SK-N-SH (cell line): ENCODE data around the gene SORL1. TPM values are rescaled to one million over a fixed set of nuclear protein-coding genes. Genes with fewer than 3 reads are reported as not detected.

Source experiments
- CTCF ChIA-PET: fragments of 300-600, 350-600 bp; formaldehyde crosslinking; extraction: SDS; loops from one replicate; lab custom pipeline; 2021; lab: Yijun Ruan, JAX
- POLR2A ChIA-PET: fragments of 350-600 bp; sonication (Branson Sonifier 250); formaldehyde crosslinking; extraction: SDS; loops from one replicate; lab custom pipeline; 2020; ENCODE audit warnings: antibody characterized with exemption, inconsistent platforms; lab: Yijun Ruan, JAX
- DNase-seq: peaks from one replicate; pipeline ENCODE4 v3.0.0; 2012
- H2AFZ ChIP-seq: fragments of 200-600 bp; sonication (generic); 2 replicates; pipeline ENCODE4 v1.8.1; 2016; ENCODE audit warnings: antibody characterized with exemption, mild to moderate bottlenecking, low read depth
- H3F3A ChIP-seq: fragments of 200-600 bp; sonication (generic); replicated peaks from 2 replicates; pipeline ENCODE3; 2016; ENCODE audit warnings: antibody characterized with exemption, mild to moderate bottlenecking; ENCODE audit not compliant: insufficient read depth
- H3K27ac ChIP-seq, 2 experiments: fragments of 200-500 bp in 1 of 2; fragments of 200-600 bp in 1 of 2; sonication (Bioruptor generic) in 1 of 2; sonication (generic), shearing (Covaris generic) in 1 of 2; 2 replicates each; pipeline versions ENCODE4 v1.5.1 to v1.6.1; 2014 to 2016; ENCODE audit warnings: low read depth in 2 of 2, inconsistent platforms in 1 of 2, low read length in 1 of 2, mild to moderate bottlenecking in 1 of 2, mixed read lengths in 1 of 2
- H3K27me3 ChIP-seq: fragments of 200-600 bp; sonication (generic), shearing (Covaris generic); 2 replicates; pipeline ENCODE4 v1.6.1; 2016; ENCODE audit warnings: mixed run types; ENCODE audit not compliant: insufficient read depth
- H3K36me3 ChIP-seq, 2 experiments: fragments of 200-500 bp in 1 of 2; fragments of 200-600 bp in 1 of 2; sonication (Bioruptor generic) in 1 of 2; sonication (generic) in 1 of 2; replicated peaks in 1 of 2; 2 replicates each; pipeline versions ENCODE3 to v1.5.1; 2014 to 2016; ENCODE audit warnings: low read length in 1 of 2, mild to moderate bottlenecking in 1 of 2; ENCODE audit not compliant: insufficient read depth in 2 of 2, control insufficient read depth in 1 of 2
- H3K4me1 ChIP-seq, 2 experiments: fragments of 200-500 bp in 1 of 2; fragments of 200-600 bp in 1 of 2; sonication (Bioruptor generic) in 1 of 2; sonication (generic), shearing (Covaris generic) in 1 of 2; 2 replicates each; pipeline versions ENCODE4 v1.5.1 to v1.6.1; 2014 to 2016; ENCODE audit warnings: low read depth in 1 of 2, low read length in 1 of 2, mixed run types in 1 of 2; ENCODE audit not compliant: insufficient read depth in 2 of 2, control insufficient read depth in 1 of 2
- H3K4me2 ChIP-seq: fragments of 200-600 bp; sonication (generic), shearing (Covaris generic); 2 replicates; pipeline ENCODE4 v1.6.1; 2017; ENCODE audit warnings: mixed run types
- H3K4me3 ChIP-seq, 2 experiments: fragments of 200-500 bp in 1 of 2; fragments of 200-600 bp in 1 of 2; sonication (Bioruptor generic) in 1 of 2; sonication (generic), shearing (Covaris generic) in 1 of 2; 2 replicates each; pipeline versions ENCODE4 v1.5.1 to v1.8.1; 2014 to 2016; ENCODE audit warnings: low read depth in 2 of 2, inconsistent platforms in 1 of 2, low read length in 1 of 2, mild to moderate bottlenecking in 1 of 2, mixed read lengths in 1 of 2, moderate library complexity in 1 of 2
- H3K79me2 ChIP-seq: fragments of 200-600 bp; sonication (generic); 2 replicates; pipeline ENCODE4 v1.8.1; 2017; ENCODE audit warnings: mild to moderate bottlenecking; ENCODE audit not compliant: insufficient read depth
- H3K9ac ChIP-seq: fragments of 200-600 bp; sonication (generic); 2 replicates; pipeline ENCODE4 v1.6.1; 2017; ENCODE audit warnings: mixed run types
- H3K9me2 ChIP-seq: fragments of 200-600 bp; sonication (generic); 2 replicates; pipeline ENCODE4 v1.6.1; 2017; ENCODE audit warnings: mixed run types
- H3K9me3 ChIP-seq: fragments of 200-600 bp; sonication (generic); 2 replicates; pipeline ENCODE4 v1.6.1; 2017; ENCODE audit warnings: mixed run types, mild to moderate bottlenecking, moderate library complexity
- H4K20me1 ChIP-seq: fragments of 200-600 bp; sonication (generic); 2 replicates; pipeline ENCODE4 v1.6.1; 2017; ENCODE audit warnings: mild to moderate bottlenecking, mixed run types; ENCODE audit not compliant: insufficient read depth
- CHD2 ChIP-seq: fragments of 150-350 bp; IDR thresholded peaks from 2 replicates; pipeline ENCODE4 v1.6.1; 2018; ENCODE audit warnings: low read length; ENCODE audit not compliant: partially characterized antibody
- FOSL2 ChIP-seq: IDR thresholded peaks from 2 replicates; pipeline ENCODE4 v1.4.0; 2012; ENCODE audit warnings: low read depth, mild to moderate bottlenecking, moderate library complexity, borderline replicate concordance
- GABPA ChIP-seq: IDR thresholded peaks from 2 replicates; pipeline ENCODE4 v1.4.0; 2012; ENCODE audit warnings: low read depth, mild to moderate bottlenecking
- GATA2 ChIP-seq: sonication (generic); formaldehyde crosslinking; IDR thresholded peaks from 2 replicates; pipeline ENCODE4 v1.5.0; 2020; ENCODE audit warnings: mild to moderate bottlenecking, missing genetic modification reagents
- MEF2A ChIP-seq: IDR thresholded peaks from 2 replicates; pipeline ENCODE4 v1.4.0; 2012; ENCODE audit warnings: low read depth, borderline replicate concordance
- MXI1 ChIP-seq: IDR thresholded peaks from 2 replicates; pipeline ENCODE4 v1.6.1; 2012; ENCODE audit warnings: mild to moderate bottlenecking, low read depth, low read length, improper control_type of control experiment
- NFIC ChIP-seq: IDR thresholded peaks from 2 replicates; pipeline ENCODE4 v1.4.0; 2012; ENCODE audit warnings: borderline replicate concordance
- RCOR1 ChIP-seq: fragments of 150-350 bp; IDR thresholded peaks from 2 replicates; pipeline ENCODE4 v1.6.1; 2017; ENCODE audit warnings: antibody characterized with exemption, low read length
- SIN3A ChIP-seq: IDR thresholded peaks from 2 replicates; pipeline ENCODE4 v1.6.1; 2012; ENCODE audit warnings: low read depth, mild to moderate bottlenecking, low read length, moderate library complexity, borderline replicate concordance
- TAF1 ChIP-seq: IDR thresholded peaks from 2 replicates; pipeline ENCODE4 v1.6.1; 2012; ENCODE audit warnings: low read depth, mild to moderate bottlenecking, low read length, moderate library complexity, borderline replicate concordance
- TCF12 ChIP-seq: IDR thresholded peaks from 2 replicates; pipeline ENCODE4 v1.4.0; 2012
- YY1 ChIP-seq: IDR thresholded peaks from 2 replicates; pipeline ENCODE4 v1.4.0; 2012; ENCODE audit warnings: low read depth, mild to moderate bottlenecking
- WGBS: methylation state at CpG from one replicate; pipeline ENCODE4 v1.1.6; 2017; ENCODE audit warnings: low lambda C conversion rate; 5-methylcytosine and 5-hydroxymethylcytosine counted together
- polyA plus RNA-seq, 3 experiments: library from polyadenylated mRNA; depleted of rRNA; stranded (reverse); fragments of >200 nt; gene quantifications; 2 replicates each; pipeline ENCODE4 v1.2.3, GENCODE V29; 2012
- TF ChIP-seq, protein P1 (sequence below): IDR thresholded peaks from 2 replicates; pipeline ENCODE4 v1.4.0; 2012; ENCODE audit warnings: low read depth
- TF ChIP-seq, protein P2 (sequence below): IDR thresholded peaks from 2 replicates; pipeline ENCODE4 v1.6.1; 2012; ENCODE audit warnings: mild to moderate bottlenecking, low read depth, low read length, moderate library complexity
- TF ChIP-seq, protein P3 (sequence below): fragments of 200-600 bp; sonication (generic); IDR thresholded peaks from 2 replicates; pipeline ENCODE4 v1.6.1; 2017; ENCODE audit warnings: antibody characterized with exemption, mild to moderate bottlenecking, moderate library complexity
- TF ChIP-seq, protein P4 (sequence below): fragments of 150-350 bp; IDR thresholded peaks from 2 replicates; pipeline ENCODE4 v1.6.1; 2016; ENCODE audit warnings: mild to moderate bottlenecking, low read depth, low read length

Gene SORL1
- polyA plus RNA-seq, 1 of the 3 experiments (the other 2 are of a cell fraction): 7.1 TPM

DNA sequence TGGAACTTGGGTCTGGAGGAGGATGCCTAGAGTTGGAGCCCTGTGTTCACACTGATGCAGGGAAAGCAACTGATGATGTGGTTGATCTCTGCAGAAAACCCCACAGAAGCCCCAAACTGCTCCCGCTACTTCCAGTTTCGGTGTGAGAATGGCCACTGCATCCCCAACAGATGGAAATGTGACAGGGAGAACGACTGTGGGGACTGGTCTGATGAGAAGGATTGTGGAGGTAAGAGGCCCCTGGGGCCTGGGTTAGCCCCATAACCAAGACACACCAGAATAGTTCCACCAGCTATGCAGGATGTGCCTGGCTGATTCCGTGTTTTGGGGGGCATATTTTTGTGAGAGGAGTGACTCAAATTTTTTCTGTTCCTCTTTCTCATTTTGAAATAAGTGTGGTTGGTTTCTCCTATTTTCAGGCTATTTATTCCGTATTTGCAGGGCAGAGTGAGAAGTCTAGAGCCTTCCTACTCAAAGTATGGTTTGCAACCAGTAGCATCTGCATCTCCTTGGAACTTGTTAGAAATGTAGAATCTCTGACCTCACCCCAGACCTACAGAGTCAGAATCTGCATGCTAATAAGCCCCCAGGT lies 137.9 kb downstream of the SORL1 start:
- H3K4me1 ChIP-seq: peaks cover 0 to 2% of the 10 kb centered on the region in 2 experiments; a peak in 1 of 4 replicates
- H4K20me1 ChIP-seq: no peaks in the 10 kb centered on the region
- POLR2A ChIA-PET: interaction anchor here (1.7 kb wide), 1 partner anchor 298 kb away, joined by 4 read pairs; the partner anchor contains the start of gene SC5D
- no peaks in the 10 kb centered on the region for H3K9me3 ChIP-seq
- no peak for DNase-seq
- no peak overlapping the region for H3K4me3 ChIP-seq
- CTCF ChIA-PET: interaction anchor here (0.8 to 5.8 kb wide), 14 partner anchors 9 to 915 kb away, joined by 3 to 90 read pairs (median 5); no protein-coding TSS in a partner anchor
- H3K79me2 ChIP-seq: no peaks in the 10 kb centered on the region
- TF ChIP-seq YY1 (no peak), FOSL2 (no peak), MEF2A (no peak), TCF12 (no peak), RCOR1 (no peak), CHD2 (no peak), NFIC (no peak), SIN3A (no peak), GATA2 (no peak), TAF1 (no peak), GABPA (no peak), MXI1 (no peak)
- TF ChIP-seq, protein P1, sequence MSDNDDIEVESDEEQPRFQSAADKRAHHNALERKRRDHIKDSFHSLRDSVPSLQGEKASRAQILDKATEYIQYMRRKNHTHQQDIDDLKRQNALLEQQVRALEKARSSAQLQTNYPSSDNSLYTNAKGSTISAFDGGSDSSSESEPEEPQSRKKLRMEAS: no peak
- TF ChIP-seq, protein P2, sequence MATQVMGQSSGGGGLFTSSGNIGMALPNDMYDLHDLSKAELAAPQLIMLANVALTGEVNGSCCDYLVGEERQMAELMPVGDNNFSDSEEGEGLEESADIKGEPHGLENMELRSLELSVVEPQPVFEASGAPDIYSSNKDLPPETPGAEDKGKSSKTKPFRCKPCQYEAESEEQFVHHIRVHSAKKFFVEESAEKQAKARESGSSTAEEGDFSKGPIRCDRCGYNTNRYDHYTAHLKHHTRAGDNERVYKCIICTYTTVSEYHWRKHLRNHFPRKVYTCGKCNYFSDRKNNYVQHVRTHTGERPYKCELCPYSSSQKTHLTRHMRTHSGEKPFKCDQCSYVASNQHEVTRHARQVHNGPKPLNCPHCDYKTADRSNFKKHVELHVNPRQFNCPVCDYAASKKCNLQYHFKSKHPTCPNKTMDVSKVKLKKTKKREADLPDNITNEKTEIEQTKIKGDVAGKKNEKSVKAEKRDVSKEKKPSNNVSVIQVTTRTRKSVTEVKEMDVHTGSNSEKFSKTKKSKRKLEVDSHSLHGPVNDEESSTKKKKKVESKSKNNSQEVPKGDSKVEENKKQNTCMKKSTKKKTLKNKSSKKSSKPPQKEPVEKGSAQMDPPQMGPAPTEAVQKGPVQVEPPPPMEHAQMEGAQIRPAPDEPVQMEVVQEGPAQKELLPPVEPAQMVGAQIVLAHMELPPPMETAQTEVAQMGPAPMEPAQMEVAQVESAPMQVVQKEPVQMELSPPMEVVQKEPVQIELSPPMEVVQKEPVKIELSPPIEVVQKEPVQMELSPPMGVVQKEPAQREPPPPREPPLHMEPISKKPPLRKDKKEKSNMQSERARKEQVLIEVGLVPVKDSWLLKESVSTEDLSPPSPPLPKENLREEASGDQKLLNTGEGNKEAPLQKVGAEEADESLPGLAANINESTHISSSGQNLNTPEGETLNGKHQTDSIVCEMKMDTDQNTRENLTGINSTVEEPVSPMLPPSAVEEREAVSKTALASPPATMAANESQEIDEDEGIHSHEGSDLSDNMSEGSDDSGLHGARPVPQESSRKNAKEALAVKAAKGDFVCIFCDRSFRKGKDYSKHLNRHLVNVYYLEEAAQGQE: no peak
- TF ChIP-seq, protein P3, sequence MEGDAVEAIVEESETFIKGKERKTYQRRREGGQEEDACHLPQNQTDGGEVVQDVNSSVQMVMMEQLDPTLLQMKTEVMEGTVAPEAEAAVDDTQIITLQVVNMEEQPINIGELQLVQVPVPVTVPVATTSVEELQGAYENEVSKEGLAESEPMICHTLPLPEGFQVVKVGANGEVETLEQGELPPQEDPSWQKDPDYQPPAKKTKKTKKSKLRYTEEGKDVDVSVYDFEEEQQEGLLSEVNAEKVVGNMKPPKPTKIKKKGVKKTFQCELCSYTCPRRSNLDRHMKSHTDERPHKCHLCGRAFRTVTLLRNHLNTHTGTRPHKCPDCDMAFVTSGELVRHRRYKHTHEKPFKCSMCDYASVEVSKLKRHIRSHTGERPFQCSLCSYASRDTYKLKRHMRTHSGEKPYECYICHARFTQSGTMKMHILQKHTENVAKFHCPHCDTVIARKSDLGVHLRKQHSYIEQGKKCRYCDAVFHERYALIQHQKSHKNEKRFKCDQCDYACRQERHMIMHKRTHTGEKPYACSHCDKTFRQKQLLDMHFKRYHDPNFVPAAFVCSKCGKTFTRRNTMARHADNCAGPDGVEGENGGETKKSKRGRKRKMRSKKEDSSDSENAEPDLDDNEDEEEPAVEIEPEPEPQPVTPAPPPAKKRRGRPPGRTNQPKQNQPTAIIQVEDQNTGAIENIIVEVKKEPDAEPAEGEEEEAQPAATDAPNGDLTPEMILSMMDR: no peak
- TF ChIP-seq, protein P4, sequence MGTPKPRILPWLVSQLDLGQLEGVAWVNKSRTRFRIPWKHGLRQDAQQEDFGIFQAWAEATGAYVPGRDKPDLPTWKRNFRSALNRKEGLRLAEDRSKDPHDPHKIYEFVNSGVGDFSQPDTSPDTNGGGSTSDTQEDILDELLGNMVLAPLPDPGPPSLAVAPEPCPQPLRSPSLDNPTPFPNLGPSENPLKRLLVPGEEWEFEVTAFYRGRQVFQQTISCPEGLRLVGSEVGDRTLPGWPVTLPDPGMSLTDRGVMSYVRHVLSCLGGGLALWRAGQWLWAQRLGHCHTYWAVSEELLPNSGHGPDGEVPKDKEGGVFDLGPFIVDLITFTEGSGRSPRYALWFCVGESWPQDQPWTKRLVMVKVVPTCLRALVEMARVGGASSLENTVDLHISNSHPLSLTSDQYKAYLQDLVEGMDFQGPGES: no peak
- TF ChIP-seq, all 33 proteins: peak for 0
- Histone ChIP-seq H3K27ac (no peak overlapping the region), H2AFZ (no peak overlapping the region), H3K9ac (no peak overlapping the region), H3K36me3 (no peaks in the 10 kb centered on the region), H3F3A (no peaks in the 10 kb centered on the region), H3K9me2 (no peaks in the 10 kb centered on the region), H3K27me3 (no peaks in the 10 kb centered on the region; the same call in 1 of the 2 replicates), H3K4me2 (no peak overlapping the region)
- 79% methylated on average over 5 of the region's 5 CpGs for WGBS
